Endothelial cell of umbilical vein (primary cell): ENCODE results near the gene FNBP1. TPM values are rescaled to one million over a fixed set of nuclear protein-coding genes. Genes with fewer than 3 reads are reported as not detected.
A peak's percentile ranks its signal among the peaks of the same experiment; 100 is the strongest.

ENCODE experiments used
- BruUV-seq: library from RNA; stranded (reverse); fragments of 400-500 nt; replicated peaks from 2 replicates; lab custom pipeline; 2021; lab: Mats Ljungman, UMichigan
- CTCF ChIA-PET: fragments of 300-600, 350-600 bp; sonication (Branson Sonifier 250); formaldehyde crosslinking; loops from one replicate; lab custom pipeline; 2021; ENCODE audit warnings: antibody characterized with exemption, inconsistent platforms; lab: Charles Lee
- POLR2A ChIA-PET: fragments of 300-600, 350-600 bp; sonication (Branson Sonifier 250); formaldehyde crosslinking; loops from one replicate; lab custom pipeline; 2021; ENCODE audit warnings: antibody characterized with exemption, inconsistent platforms; lab: Charles Lee
- DNase-seq: peaks from one replicate; pipeline ENCODE4 v3.0.0-alpha.2; 2011; ENCODE audit warnings: low read depth, low spot score
- FAIRE-seq: peaks from 2 replicates; lab custom pipeline; 2011; peaks lifted over from hg19 to GRCh38; lab: Jason Lieb, UNC
- H2AFZ ChIP-seq: 2 replicates; pipeline ENCODE4 v1.6.0; 2012; ENCODE audit warnings: low read depth, low read length, control low read depth, inconsistent platforms
- H3K27ac ChIP-seq: 2 replicates; pipeline ENCODE4 v1.5.1; 2011; ENCODE audit warnings: low read depth, mild to moderate bottlenecking, control low read depth, low read length, moderate library complexity; ENCODE audit not compliant: insufficient read depth
- H3K27me3 ChIP-seq, 2 experiments: 2 replicates each; pipeline versions ENCODE4 v1.6.0 to v1.6.1; 2011; ENCODE audit warnings: low read length in 2 of 2, mixed read lengths in 1 of 2; ENCODE audit not compliant: control insufficient read depth in 2 of 2, insufficient read depth in 2 of 2
- H3K36me3 ChIP-seq, 2 experiments: 2 replicates in 1 of 2; 3 replicates in 1 of 2; pipeline ENCODE4 v1.5.1; 2011; ENCODE audit warnings: low read length in 2 of 2, mild to moderate bottlenecking in 1 of 2, moderate library complexity in 1 of 2; ENCODE audit not compliant: control insufficient read depth in 2 of 2, insufficient read depth in 2 of 2; ENCODE audit errors: extremely low read depth in 1 of 2
- H3K4me1 ChIP-seq: 3 replicates; pipeline ENCODE4 v1.5.1; 2011; ENCODE audit warnings: mild to moderate bottlenecking, low read length; ENCODE audit not compliant: control insufficient read depth, insufficient read depth; ENCODE audit errors: extremely low read depth
- H3K4me2 ChIP-seq: 2 replicates; pipeline ENCODE4 v1.6.1; 2011; ENCODE audit warnings: low read length, control low read depth, mixed read lengths; ENCODE audit not compliant: insufficient read depth
- H3K4me3 ChIP-seq, 3 experiments: fragments of 200-600 bp in 1 of 3; sonication (generic), shearing (Covaris generic) in 1 of 3; replicated peaks in 1 of 3; 2 replicates each; pipeline ENCODE4 v1.5.1; 2011 to 2016; ENCODE audit warnings: control low read depth in 3 of 3, low read length in 3 of 3, mild to moderate bottlenecking in 2 of 3, inconsistent platforms in 1 of 3, low read depth in 1 of 3, moderate library complexity in 1 of 3; ENCODE audit not compliant: insufficient read depth in 1 of 3
- H3K79me2 ChIP-seq: 2 replicates; pipeline ENCODE4 v1.6.0; 2012; ENCODE audit warnings: low read length, inconsistent platforms; ENCODE audit not compliant: control insufficient read depth, insufficient read depth
- H3K9ac ChIP-seq: replicated peaks from 2 replicates; pipeline ENCODE3; 2011; ENCODE audit warnings: low read length, control low read depth; ENCODE audit not compliant: insufficient read depth; ENCODE audit errors: extremely low read depth
- H3K9me1 ChIP-seq: replicated peaks from 3 replicates; pipeline ENCODE4 v1.6.0; 2011; ENCODE audit warnings: mild to moderate bottlenecking, low read length; ENCODE audit not compliant: control insufficient read depth, insufficient read depth; ENCODE audit errors: extremely low read depth
- H3K9me3 ChIP-seq: replicated peaks from 2 replicates; pipeline ENCODE4 v1.5.1; 2012; ENCODE audit warnings: low read length, inconsistent platforms; ENCODE audit not compliant: control insufficient read depth, insufficient read depth
- H4K20me1 ChIP-seq: replicated peaks from 2 replicates; pipeline ENCODE3; 2011; ENCODE audit warnings: mild to moderate bottlenecking, low read length; ENCODE audit not compliant: control insufficient read depth, insufficient read depth; ENCODE audit errors: extremely low read depth
- CTCF ChIP-seq, 2 donors: IDR thresholded peaks; 1 replicate in 1 of 2; 2 replicates in 1 of 2; pipeline ENCODE4 v1.5.1; 2011; ENCODE audit warnings: low read length in 2 of 2, mild to moderate bottlenecking in 2 of 2, moderate library complexity in 2 of 2, control low read depth in 1 of 2, inconsistent platforms in 1 of 2, low read depth in 1 of 2; ENCODE audit not compliant: insufficient read depth in 1 of 2; ENCODE audit errors: extremely low read depth in 1 of 2
- EZH2 ChIP-seq: IDR thresholded peaks from 2 replicates; pipeline ENCODE4 v1.6.1; 2012; ENCODE audit warnings: borderline replicate concordance, low read depth, mild to moderate bottlenecking, moderate library complexity, low read length, inconsistent platforms; ENCODE audit not compliant: severe bottlenecking
- FOS ChIP-seq: IDR thresholded peaks from 2 replicates; pipeline ENCODE4 v1.6.1; 2011; ENCODE audit warnings: mild to moderate bottlenecking, low read length, moderate library complexity, borderline replicate concordance; ENCODE audit not compliant: insufficient read depth
- GATA2 ChIP-seq: IDR thresholded peaks from 2 replicates; pipeline ENCODE4 v1.7.0; 2011; ENCODE audit warnings: low read depth, mild to moderate bottlenecking, moderate library complexity, mixed read lengths, low read length; ENCODE audit not compliant: insufficient read length, insufficient read depth
- JUN ChIP-seq: IDR thresholded peaks from 2 replicates; pipeline ENCODE4 v1.6.1; 2011; ENCODE audit warnings: borderline replicate concordance, low read depth; ENCODE audit not compliant: insufficient read length, insufficient read depth
- MAX ChIP-seq: IDR thresholded peaks from 2 replicates; pipeline ENCODE4 v1.6.1; 2011; ENCODE audit not compliant: insufficient read depth, insufficient read length
- MYC ChIP-seq: IDR thresholded peaks from one replicate; pipeline ENCODE4 v1.6.1; 2011; ENCODE audit warnings: mild to moderate bottlenecking, low read depth, low read length
- POLR2A ChIP-seq: IDR thresholded peaks from 2 replicates; pipeline ENCODE4 v1.6.1; 2012; ENCODE audit warnings: low read depth, mild to moderate bottlenecking, control low read depth, low read length
- POLR2AphosphoS5 ChIP-seq: IDR thresholded peaks from 2 replicates; pipeline ENCODE4 v1.6.1; 2012; ENCODE audit warnings: low read depth, mild to moderate bottlenecking, control low read depth, low read length, moderate library complexity; ENCODE audit not compliant: insufficient read depth
- dilution Hi-C: fragments of 300-500 bp; cut with MboI; formaldehyde crosslinking; loops from one replicate; pipeline ENCODE4 v1.15.0; 2019; ENCODE audit warnings: low sequenced_read_pairs; ENCODE audit not compliant: extremely low pct_ligation_motif_present
- intact Hi-C: fragments of 100-400 bp; cut with micrococcal nuclease; formaldehyde crosslinking; loops from one replicate; pipeline ENCODE4 v1.10.0; 2022
- polyA plus RNA-seq, 4 experiments: library from polyadenylated mRNA; depleted of rRNA in 3 of 4; stranded (reverse) in 3 of 4; unstranded in 1 of 4; fragments of >200 nt; gene quantifications; 2 replicates each; pipeline versions ENCODE4 v1.2.1 to v1.2.3, GENCODE V29; 2011 to 2012; ENCODE audit warnings: missing spikeins in 1 of 4
- total RNA-seq: library from RNA; stranded (reverse); gene quantifications from 2 replicates; pipeline ENCODE4 v1.2.3, GENCODE V29; 2021

The FNBP1 gene
- total and polyA plus RNA-seq, 2 donors (not counting 3 experiments of a cell fraction or from before 2014, with no cell fraction given), result 10.9 to 43.9 TPM

- TF ChIP-seq EZH2, result no peak
- no peak for TF ChIP-seq POLR2AphosphoS5
- TF ChIP-seq FOS, result no peak
- TF ChIP-seq JUN, result no peak
- TF ChIP-seq POLR2A, result no peak
- no peak for TF ChIP-seq CTCF (IDR thresholded peaks at IDR 0.05; ENCODE audit: extremely low read depth in 1 of 2, insufficient read depth in 1 of 2, low read depth in 1 of 2, low read length in 2 of 2)
- TF ChIP-seq MYC, result no peak
- TF ChIP-seq GATA2, result no peak
- TF ChIP-seq MAX, result no peak
- Histone ChIP-seq H3K36me3 (no peaks in the 10 kb centered on the region), H3K9me3 (no peaks in the 10 kb centered on the region), H4K20me1 (no peaks in the 10 kb centered on the region), H3K9ac (no peak overlapping the region), H3K4me1 (peaks cover 12% of the 10 kb centered on the region), H3K9me1 (no peaks in the 10 kb centered on the region), H3K27me3 (no peaks in the 10 kb centered on the region), H3K79me2 (no peaks in the 10 kb centered on the region), H2AFZ (no peak overlapping the region), H3K4me3 (no peak overlapping the region), H3K4me2 (no peak overlapping the region), H3K27ac (no peak overlapping the region)
- CTCF ChIA-PET, result interaction anchor here (0.6 to 1.6 kb wide), 4 partner anchors 9 to 44 kb away, joined by 3 read pairs; no protein-coding TSS in a partner anchor
- intact Hi-C loops (no loop called here), dilution Hi-C loops (no loop called here)
- DNase-seq, result peak; percentile 32
- no TSS peak for BruUV-seq
- POLR2A ChIA-PET, result no interaction called here
- FAIRE-seq, result peak; percentile 43
These were observed 47.4 kb downstream of the FNBP1 start for GRCh38 chr9:129995409-129996160.
